Measurements from ENCODE around the gene SPRYD4. TPM values are rescaled to one million over a fixed set of nuclear protein-coding genes. Genes with fewer than 3 reads are reported as not detected.
A peak's percentile ranks its signal among the peaks of the same experiment; 100 is the strongest.
"Not testable (repeated sequence)": the region's sequence is repeated elsewhere in the genome, so short reads cannot be mapped to it uniquely, and the experiment has no call there.

SPRYD4 gene
- polyA plus RNA-seq, 4 donors, result 1.4 to 4.7 (median 2.6) TPM

DNA sequence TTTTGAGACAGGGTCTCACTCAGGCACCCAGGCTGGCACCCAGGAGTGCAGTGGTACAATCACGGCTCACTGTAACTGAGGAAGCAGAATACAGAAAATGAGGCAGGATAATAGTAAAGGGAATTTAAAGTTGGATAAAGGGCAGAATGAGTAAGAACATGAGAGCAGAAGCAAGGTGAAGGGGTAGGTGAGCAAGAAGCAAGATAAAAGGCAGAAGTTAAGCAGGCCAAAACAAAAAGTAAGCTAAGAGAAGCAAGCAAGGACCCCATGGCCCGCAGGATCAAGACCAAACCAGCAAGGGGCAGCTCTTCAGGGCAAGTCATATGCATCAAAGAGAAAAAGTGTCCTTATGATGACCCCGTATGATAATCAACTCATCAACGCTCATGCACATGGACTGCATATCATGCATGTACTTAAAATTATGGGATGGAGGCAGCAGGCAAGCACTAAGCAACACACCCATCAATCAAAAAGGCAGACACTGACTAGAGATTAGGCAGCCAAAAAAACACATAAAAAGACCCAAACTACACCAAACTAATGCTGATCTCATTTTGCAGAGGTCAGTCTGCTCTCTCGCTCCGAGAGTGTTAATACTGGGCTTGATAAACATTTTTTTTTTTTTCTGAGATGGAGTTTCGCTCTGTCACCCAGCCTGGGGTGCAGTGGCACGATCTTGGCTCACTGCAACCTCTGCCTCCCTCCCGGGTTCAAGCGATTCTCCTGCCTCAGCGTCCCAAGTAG, 30.8 kb upstream of the SPRYD4 start:
- WGBS, 3 donors, result 87 to 95% (median 93%) methylated on average over 11 of the region's 11 CpGs

DNA sequence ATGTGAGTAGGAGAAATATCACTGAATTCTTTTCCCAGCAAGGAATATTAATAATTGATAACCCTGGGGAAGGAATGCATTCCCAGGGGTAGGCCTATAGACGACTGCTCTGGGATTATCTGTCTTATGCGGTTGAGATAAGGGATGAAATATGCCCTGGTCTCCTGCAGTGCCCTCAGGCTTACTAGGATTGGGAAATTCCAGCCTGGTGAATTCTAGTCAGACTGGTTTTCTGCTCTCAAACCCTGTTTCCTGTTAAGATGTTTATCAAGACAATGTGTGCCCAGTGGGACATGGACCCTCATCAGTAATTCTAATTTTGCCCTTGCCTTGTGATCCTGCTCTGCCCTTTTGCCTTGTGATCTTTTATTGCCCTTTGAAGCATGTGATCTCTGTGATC, 25.2 kb upstream of the SPRYD4 start:
- H3K27ac ChIP-seq (ENCODE audit: low read depth in 1 of 3, low read length in 2 of 3); H3K27me3 ChIP-seq (ENCODE audit: control insufficient read depth in 3 of 3, insufficient read depth in 3 of 3, low read length in 3 of 3); FAIRE-seq; H3K4me1 ChIP-seq (ENCODE audit: control insufficient read depth in 3 of 3, insufficient read depth in 2 of 3, low read depth in 1 of 3, low read length in 2 of 3); H3K4me3 ChIP-seq (ENCODE audit: low read depth in 1 of 3, low read length in 3 of 3); DNase-seq; H3K36me3 ChIP-seq (ENCODE audit: control insufficient read depth in 3 of 3, insufficient read depth in 2 of 3, low read depth in 1 of 3, low read length in 3 of 3): not testable (repeated sequence)
- H3K9me3 ChIP-seq (ENCODE audit: control insufficient read depth in 2 of 2, insufficient read depth in 1 of 2, low read depth in 1 of 2, low read length in 1 of 2), result peaks cover 0 to 13% of the 10 kb centered on the region in 2 donors
- WGBS, 3 donors, result 31 to 75% (median 35%) methylated on average over 2 of the region's 2 CpGs

More for the DNA sequence above, 30.8 kb upstream of the SPRYD4 start:
- Histone ChIP-seq H3K4me3 (ENCODE audit: low read depth in 1 of 3, low read length in 3 of 3) (no peak overlapping the region), H3K36me3 (ENCODE audit: control insufficient read depth in 3 of 3, insufficient read depth in 2 of 3, low read depth in 1 of 3, low read length in 3 of 3) (peaks cover 0 to 8% (median 0%) of the 10 kb centered on the region in 3 donors), H3K27me3 (ENCODE audit: control insufficient read depth in 3 of 3, insufficient read depth in 3 of 3, low read length in 3 of 3) (no peaks in the 10 kb centered on the region), H3K27ac (ENCODE audit: low read depth in 1 of 3, low read length in 2 of 3) (no peak overlapping the region), H3K4me1 (ENCODE audit: control insufficient read depth in 3 of 3, insufficient read depth in 2 of 3, low read depth in 1 of 3, low read length in 2 of 3) (no peaks in the 10 kb centered on the region), H3K9me3 (ENCODE audit: control insufficient read depth in 2 of 2, insufficient read depth in 1 of 2, low read depth in 1 of 2, low read length in 1 of 2) (no peaks in the 10 kb centered on the region)
- FAIRE-seq (no peak), DNase-seq (no peak)

DNA sequence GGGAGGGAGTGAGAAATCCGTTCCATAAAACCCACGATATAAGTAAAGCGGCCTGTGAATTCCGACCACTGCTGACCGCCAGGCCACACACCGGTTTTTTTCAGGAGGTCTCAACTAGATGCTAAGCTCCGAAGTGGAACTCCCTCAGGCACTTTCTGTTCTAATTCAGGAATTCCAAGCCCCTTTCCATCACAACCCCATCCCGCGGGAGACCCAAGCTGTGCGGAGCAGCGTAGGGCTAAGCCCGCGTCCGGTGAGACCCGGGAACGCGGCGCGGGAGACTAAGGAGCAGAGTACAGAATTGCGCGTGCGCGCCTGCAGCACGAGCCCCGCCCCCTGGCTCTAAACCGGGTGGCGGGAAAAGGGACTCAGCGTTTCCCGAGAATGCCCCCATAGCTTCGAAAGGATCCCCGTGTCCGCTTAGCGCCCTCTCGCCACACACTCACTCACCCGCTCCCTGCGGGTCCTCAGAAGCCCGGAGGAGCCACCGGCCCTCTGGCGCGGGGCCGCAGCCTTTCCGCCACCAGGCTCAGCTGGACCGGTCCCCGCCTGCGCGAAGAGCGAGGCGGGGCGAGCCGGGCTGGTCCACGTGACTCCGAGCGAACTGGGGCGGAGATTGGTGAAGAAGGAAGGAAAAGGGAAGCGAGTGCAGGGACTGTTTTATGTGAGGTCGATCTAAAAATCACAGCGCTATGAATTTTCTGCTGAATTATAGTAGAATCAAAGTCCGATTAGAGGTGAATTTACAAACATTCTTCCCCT, 19.3 kb upstream of the SPRYD4 start, which contains the start of gene TIMELESS:
TIMELESS (minus strand) TSS at position 567 of the 762 bp plus-strand sequence. CDS start 15,256 bp downstream, outside the sequence.
- Histone ChIP-seq H3K4me3 (ENCODE audit: low read depth in 1 of 3, low read length in 3 of 3) (peak within 1 kb of the TSS; percentile 64 to 86 (median 68)), H3K36me3 (ENCODE audit: control insufficient read depth in 3 of 3, insufficient read depth in 2 of 3, low read depth in 1 of 3, low read length in 3 of 3) (no peaks in the 10 kb centered on the region), H3K9me3 (ENCODE audit: control insufficient read depth in 2 of 2, insufficient read depth in 1 of 2, low read depth in 1 of 2, low read length in 1 of 2) (peaks cover 0 to 2% of the 10 kb centered on the region in 2 donors), H3K27ac (ENCODE audit: low read depth in 1 of 3, low read length in 2 of 3) (peak within 1 kb of the TSS; percentile 5 to 86 (median 82)), H3K27me3 (ENCODE audit: control insufficient read depth in 3 of 3, insufficient read depth in 3 of 3, low read length in 3 of 3) (peaks cover 0 to 2% (median 0%) of the 10 kb centered on the region in 3 donors), H3K4me1 (ENCODE audit: control insufficient read depth in 3 of 3, insufficient read depth in 2 of 3, low read depth in 1 of 3, low read length in 2 of 3) (peaks cover 0 to 2% (median 0%) of the 10 kb centered on the region in 3 donors)
- DNase-seq (peak; percentile 94 to 97), FAIRE-seq (no peak)
- WGBS, 3 donors, result 0% methylated on average over 58 of the region's 58 CpGs

DNA sequence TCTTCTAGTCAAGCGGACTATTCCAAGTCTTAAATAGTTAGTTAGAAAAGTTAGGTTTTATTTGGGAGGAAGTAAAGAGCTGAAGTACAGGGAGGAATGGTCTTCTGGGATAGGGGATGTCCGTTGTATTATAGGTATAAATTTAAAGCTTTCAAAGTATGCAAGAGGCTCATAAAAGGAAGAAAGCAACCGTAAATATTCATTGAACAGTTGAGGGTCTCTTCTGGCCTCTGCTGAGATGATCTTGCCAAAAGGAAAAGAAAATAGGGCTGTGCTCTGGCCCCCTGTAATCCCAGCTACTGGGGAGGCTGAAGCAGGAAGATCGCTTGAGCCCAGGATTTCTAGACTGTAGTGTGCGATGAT, 18.8 kb upstream of the SPRYD4 start:
- peak overlapping the region; percentile 5 to 86 (median 82) for H3K27ac ChIP-seq (ENCODE audit: low read depth in 1 of 3, low read length in 2 of 3)
- peaks cover 0 to 2% (median 0%) of the 10 kb centered on the region in 3 donors for H3K27me3 ChIP-seq (ENCODE audit: control insufficient read depth in 3 of 3, insufficient read depth in 3 of 3, low read length in 3 of 3)
- peaks cover 0 to 2% (median 0%) of the 10 kb centered on the region in 3 donors for H3K4me1 ChIP-seq (ENCODE audit: control insufficient read depth in 3 of 3, insufficient read depth in 2 of 3, low read depth in 1 of 3, low read length in 2 of 3)
- H3K36me3 ChIP-seq (ENCODE audit: control insufficient read depth in 3 of 3, insufficient read depth in 2 of 3, low read depth in 1 of 3, low read length in 3 of 3), result no peaks in the 10 kb centered on the region
- WGBS, 3 donors, result 33 to 38% (median 37%) methylated on average over 5 of the region's 5 CpGs
- no peaks in the 10 kb centered on the region for H3K9me3 ChIP-seq (ENCODE audit: control insufficient read depth in 2 of 2, insufficient read depth in 1 of 2, low read depth in 1 of 2, low read length in 1 of 2)
- no peak for DNase-seq
- peak overlapping the region in 2 of 3 donors; percentile 64 to 86 for H3K4me3 ChIP-seq (ENCODE audit: low read depth in 1 of 3, low read length in 3 of 3)
- FAIRE-seq, result no peak

DNA sequence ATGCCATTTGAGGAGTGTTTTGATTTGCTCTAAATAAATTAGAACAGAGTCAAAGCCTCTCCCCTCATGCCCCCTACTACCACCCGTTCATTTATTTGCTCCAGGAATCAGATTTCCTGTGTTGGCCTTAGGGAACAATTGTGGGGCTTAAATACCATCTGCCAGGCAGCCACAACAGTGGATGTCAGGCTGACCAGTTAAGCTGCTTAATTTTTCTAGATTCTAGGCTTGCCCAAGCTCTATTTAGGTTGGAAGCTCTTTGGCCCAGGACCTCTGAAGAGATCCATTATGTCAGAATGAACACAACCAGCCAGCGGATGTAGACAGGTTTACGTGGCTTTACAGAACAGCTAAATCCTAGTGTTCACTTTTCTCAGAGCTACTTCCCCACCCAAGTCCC, 18.1 kb upstream of the SPRYD4 start:
- Histone ChIP-seq H3K9me3 (ENCODE audit: control insufficient read depth in 2 of 2, insufficient read depth in 1 of 2, low read depth in 1 of 2, low read length in 1 of 2) (no peaks in the 10 kb centered on the region), H3K27ac (ENCODE audit: low read depth in 1 of 3, low read length in 2 of 3) (no peak overlapping the region), H3K4me3 (ENCODE audit: low read depth in 1 of 3, low read length in 3 of 3) (no peak overlapping the region), H3K4me1 (ENCODE audit: control insufficient read depth in 3 of 3, insufficient read depth in 2 of 3, low read depth in 1 of 3, low read length in 2 of 3) (peaks cover 0 to 2% (median 0%) of the 10 kb centered on the region in 3 donors), H3K27me3 (ENCODE audit: control insufficient read depth in 3 of 3, insufficient read depth in 3 of 3, low read length in 3 of 3) (peaks cover 0 to 2% (median 0%) of the 10 kb centered on the region in 3 donors), H3K36me3 (ENCODE audit: control insufficient read depth in 3 of 3, insufficient read depth in 2 of 3, low read depth in 1 of 3, low read length in 3 of 3) (no peaks in the 10 kb centered on the region)
- no peak for FAIRE-seq
- 90 to 96% (median 94%) methylated on average over 3 of the region's 3 CpGs for WGBS, 3 donors
- DNase-seq, result no peak

DNA sequence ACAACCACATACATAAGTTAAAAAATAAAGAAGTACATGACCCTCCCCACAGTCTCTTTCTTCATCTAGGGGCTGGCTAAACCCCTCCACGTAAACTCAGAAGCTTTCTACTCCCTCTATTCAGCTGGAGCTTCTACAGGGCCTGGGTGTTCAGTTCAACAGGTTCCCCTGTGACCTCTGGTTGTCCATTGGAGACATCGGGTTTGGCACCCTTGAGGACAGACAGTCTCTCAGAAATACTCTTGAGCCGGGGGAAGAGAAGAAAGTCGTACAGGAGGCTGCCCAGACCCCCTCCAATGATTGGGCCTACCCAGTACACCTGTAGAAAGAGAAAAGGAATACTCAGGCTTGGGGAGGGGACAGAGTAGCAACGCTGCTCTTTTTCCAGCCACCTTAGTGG, 17.2 kb upstream of the SPRYD4 start:
- WGBS, 3 donors, result 72 to 77% (median 73%) methylated on average over 5 of the region's 5 CpGs
- H3K27ac ChIP-seq (ENCODE audit: low read depth in 1 of 3, low read length in 2 of 3), result no peak overlapping the region
- no peak overlapping the region for H3K4me3 ChIP-seq (ENCODE audit: low read depth in 1 of 3, low read length in 3 of 3)
- DNase-seq, result no peak
- FAIRE-seq, result no peak
- peaks cover 0 to 2% (median 0%) of the 10 kb centered on the region in 3 donors for H3K27me3 ChIP-seq (ENCODE audit: control insufficient read depth in 3 of 3, insufficient read depth in 3 of 3, low read length in 3 of 3)
- peaks cover 0 to 2% (median 0%) of the 10 kb centered on the region in 3 donors for H3K4me1 ChIP-seq (ENCODE audit: control insufficient read depth in 3 of 3, insufficient read depth in 2 of 3, low read depth in 1 of 3, low read length in 2 of 3)
- no peaks in the 10 kb centered on the region for H3K9me3 ChIP-seq (ENCODE audit: control insufficient read depth in 2 of 2, insufficient read depth in 1 of 2, low read depth in 1 of 2, low read length in 1 of 2)
- H3K36me3 ChIP-seq (ENCODE audit: control insufficient read depth in 3 of 3, insufficient read depth in 2 of 3, low read depth in 1 of 3, low read length in 3 of 3), result no peaks in the 10 kb centered on the region

DNA sequence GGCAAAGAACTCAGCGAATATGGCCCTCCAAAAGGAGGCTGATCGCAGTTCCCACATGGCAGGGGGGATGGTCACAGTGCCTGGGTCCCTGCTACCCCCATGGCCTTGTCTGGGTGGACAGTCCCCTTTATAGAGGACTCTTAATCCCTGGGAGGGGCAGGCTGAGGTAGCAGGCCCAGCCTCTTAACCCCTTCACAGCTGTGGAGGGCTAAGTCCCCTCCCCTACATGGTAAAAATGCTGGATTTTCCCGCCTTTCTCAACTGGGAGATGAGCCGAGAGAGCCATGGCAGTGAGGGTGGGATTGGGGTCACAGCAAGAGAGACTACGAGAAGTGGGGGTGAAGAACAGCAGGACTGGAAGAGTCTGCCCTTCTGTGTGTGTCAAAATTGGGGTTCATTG, 13.8 kb upstream of the SPRYD4 start, which contains the start of gene MIP:
MIP (minus strand) TSS at position 101 of the 400 bp plus-strand sequence; CDS start at position 57, 44 bp downstream.
- FAIRE-seq (no peak), DNase-seq (no peak)
- Histone ChIP-seq H3K36me3 (ENCODE audit: control insufficient read depth in 3 of 3, insufficient read depth in 2 of 3, low read depth in 1 of 3, low read length in 3 of 3) (no peaks in the 10 kb centered on the region), H3K4me3 (ENCODE audit: low read depth in 1 of 3, low read length in 3 of 3) (no peak within 1 kb of the TSS), H3K9me3 (ENCODE audit: control insufficient read depth in 2 of 2, insufficient read depth in 1 of 2, low read depth in 1 of 2, low read length in 1 of 2) (no peaks in the 10 kb centered on the region), H3K27me3 (ENCODE audit: control insufficient read depth in 3 of 3, insufficient read depth in 3 of 3, low read length in 3 of 3) (peaks cover 0 to 2% (median 0%) of the 10 kb centered on the region in 3 donors), H3K27ac (ENCODE audit: low read depth in 1 of 3, low read length in 2 of 3) (no peak within 1 kb of the TSS), H3K4me1 (ENCODE audit: control insufficient read depth in 3 of 3, insufficient read depth in 2 of 3, low read depth in 1 of 3, low read length in 2 of 3) (peaks cover 0 to 2% (median 0%) of the 10 kb centered on the region in 3 donors)
- WGBS, 3 donors, result 91 to 97% (median 93%) methylated on average over 5 of the region's 5 CpGs

DNA sequence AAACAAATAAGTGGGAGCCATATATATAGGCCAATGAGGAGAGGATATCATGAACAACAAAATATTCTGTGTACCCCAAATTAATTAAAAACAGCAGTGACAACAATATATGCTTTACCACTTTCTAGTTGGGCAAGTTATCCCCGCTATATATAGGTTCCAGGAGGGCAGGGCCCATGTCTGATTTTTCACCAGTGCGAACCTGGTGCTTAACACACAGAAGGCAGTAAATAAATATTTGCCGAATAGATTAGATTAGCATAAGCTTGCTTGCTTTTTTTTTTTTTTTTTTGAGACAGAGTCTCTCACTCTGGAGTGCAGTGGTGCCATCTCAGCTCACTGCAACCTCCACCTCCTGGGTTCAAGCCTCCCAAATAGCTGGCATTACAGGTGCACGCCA, 10.6 kb upstream of the SPRYD4 start:
- peaks cover 0 to 2% (median 0%) of the 10 kb centered on the region in 3 donors for H3K27me3 ChIP-seq (ENCODE audit: control insufficient read depth in 3 of 3, insufficient read depth in 3 of 3, low read length in 3 of 3)
- H3K4me1 ChIP-seq (ENCODE audit: control insufficient read depth in 3 of 3, insufficient read depth in 2 of 3, low read depth in 1 of 3, low read length in 2 of 3), result no peaks in the 10 kb centered on the region
- no peak overlapping the region for H3K4me3 ChIP-seq (ENCODE audit: low read depth in 1 of 3, low read length in 3 of 3)
- DNase-seq (no peak), FAIRE-seq (no peak)
- H3K36me3 ChIP-seq (ENCODE audit: control insufficient read depth in 3 of 3, insufficient read depth in 2 of 3, low read depth in 1 of 3, low read length in 3 of 3), result no peaks in the 10 kb centered on the region
- no peak overlapping the region for H3K27ac ChIP-seq (ENCODE audit: low read depth in 1 of 3, low read length in 2 of 3)
- 63 to 81% (median 65%) methylated on average over 4 of the region's 4 CpGs for WGBS, 3 donors
- no peaks in the 10 kb centered on the region for H3K9me3 ChIP-seq (ENCODE audit: control insufficient read depth in 2 of 2, insufficient read depth in 1 of 2, low read depth in 1 of 2, low read length in 1 of 2)

All from small intestine (tissue), 7 donors.